AG10803 (cell line): ENCODE data around the gene CCDC152.

ENCODE experiments used
- DNase-seq: peaks from one replicate; pipeline ENCODE4 v3.0.0; 2010; ENCODE audit warnings: low read depth
- H3K4me3 ChIP-seq: 2 replicates; pipeline ENCODE4 v1.5.1; 2011; ENCODE audit warnings: mild to moderate bottlenecking, low read length, control low read depth
- TF ChIP-seq, protein P1 (sequence below): conservative IDR thresholded peaks from 2 replicates; pipeline ENCODE4 v1.5.1; 2011; ENCODE audit warnings: mild to moderate bottlenecking, low read length, control low read depth, inconsistent platforms

The CCDC152 gene

DNA sequence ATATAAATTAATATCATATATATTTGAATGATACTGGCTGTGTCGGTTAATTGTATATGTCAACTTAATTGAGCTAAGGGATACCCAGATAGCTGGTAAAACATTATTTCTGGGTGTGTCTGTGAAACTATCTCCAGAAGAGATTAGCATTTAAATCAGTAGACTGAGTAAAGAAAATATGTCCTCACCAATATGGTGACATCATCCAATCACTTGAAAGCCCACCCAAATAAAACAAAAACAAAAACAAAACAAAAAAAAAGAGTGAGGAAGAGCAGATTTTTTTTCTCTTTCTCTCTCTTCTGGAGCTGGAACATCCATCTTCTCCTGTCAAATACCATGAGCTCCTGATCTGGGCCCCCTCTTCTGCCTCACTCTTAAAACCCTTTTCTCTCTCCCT, 15.7 kb upstream of the CCDC152 start:
- no peak overlapping the region for H3K4me3 ChIP-seq
- TF ChIP-seq, protein P1, sequence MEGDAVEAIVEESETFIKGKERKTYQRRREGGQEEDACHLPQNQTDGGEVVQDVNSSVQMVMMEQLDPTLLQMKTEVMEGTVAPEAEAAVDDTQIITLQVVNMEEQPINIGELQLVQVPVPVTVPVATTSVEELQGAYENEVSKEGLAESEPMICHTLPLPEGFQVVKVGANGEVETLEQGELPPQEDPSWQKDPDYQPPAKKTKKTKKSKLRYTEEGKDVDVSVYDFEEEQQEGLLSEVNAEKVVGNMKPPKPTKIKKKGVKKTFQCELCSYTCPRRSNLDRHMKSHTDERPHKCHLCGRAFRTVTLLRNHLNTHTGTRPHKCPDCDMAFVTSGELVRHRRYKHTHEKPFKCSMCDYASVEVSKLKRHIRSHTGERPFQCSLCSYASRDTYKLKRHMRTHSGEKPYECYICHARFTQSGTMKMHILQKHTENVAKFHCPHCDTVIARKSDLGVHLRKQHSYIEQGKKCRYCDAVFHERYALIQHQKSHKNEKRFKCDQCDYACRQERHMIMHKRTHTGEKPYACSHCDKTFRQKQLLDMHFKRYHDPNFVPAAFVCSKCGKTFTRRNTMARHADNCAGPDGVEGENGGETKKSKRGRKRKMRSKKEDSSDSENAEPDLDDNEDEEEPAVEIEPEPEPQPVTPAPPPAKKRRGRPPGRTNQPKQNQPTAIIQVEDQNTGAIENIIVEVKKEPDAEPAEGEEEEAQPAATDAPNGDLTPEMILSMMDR, result no peak
- no peak for DNase-seq

DNA sequence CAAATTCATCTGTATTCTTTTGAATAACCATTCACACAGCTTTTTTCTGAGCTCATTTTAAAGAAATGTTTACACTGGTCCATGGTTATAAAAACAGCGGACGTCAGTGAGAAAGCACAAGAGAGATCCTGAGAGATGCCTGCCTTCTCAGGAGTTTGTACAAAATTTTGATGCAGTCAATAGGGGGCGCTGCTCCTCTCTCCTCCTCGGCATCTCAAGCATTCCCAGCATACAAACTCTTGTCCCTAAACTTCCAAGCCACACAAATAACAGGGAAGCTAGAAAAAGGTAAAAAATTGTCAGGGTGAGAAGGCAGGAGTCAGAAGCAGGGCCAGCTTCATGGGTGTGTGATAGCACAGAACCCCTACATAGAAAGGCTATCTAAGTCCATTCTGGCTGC, 11.2 kb upstream of the CCDC152 start:
- no peak for DNase-seq
- no peak overlapping the region for H3K4me3 ChIP-seq
- TF ChIP-seq, protein P1, result peak; percentile 44

DNA sequence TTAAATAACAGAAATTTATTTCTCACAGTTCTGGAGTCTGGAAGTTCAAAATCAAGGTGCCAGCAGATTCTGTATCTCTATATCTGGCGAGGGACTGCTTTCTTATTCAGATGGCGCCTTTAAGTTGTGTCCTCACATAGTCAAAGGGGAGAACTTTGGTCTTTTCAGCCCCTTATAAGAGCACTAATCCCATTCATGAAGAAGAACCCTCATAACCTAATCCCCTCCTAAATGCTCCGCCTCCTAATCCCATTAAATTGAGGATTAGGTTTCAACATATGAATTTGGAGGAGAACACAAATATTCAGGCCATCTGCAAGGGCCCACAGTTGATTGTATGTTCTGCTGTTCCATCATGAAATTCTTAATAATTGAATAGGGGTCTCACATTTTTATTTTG, 10.8 kb upstream of the CCDC152 start:
- DNase-seq, result no peak
- no peak overlapping the region for H3K4me3 ChIP-seq
- TF ChIP-seq, protein P1, result no peak

DNA sequence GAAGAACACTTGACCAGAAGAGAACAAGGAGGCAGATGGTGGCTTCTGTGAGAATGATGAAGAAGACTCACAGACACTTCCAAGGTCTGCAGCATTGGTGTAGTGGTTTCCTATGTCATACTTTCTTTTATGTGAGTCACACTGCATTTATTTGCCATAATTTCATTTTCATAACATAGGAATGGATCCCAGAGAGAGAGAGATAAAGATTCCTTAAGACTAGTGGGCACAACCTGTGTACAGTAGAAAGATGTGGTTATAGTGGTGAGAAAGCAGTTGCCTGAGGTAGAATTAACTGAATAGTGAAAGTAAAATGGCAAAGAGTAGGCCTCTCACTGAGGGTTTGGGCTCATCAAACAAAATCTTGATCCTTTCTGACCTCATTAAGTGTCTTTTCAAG, 7.6 kb upstream of the CCDC152 start:
- TF ChIP-seq, protein P1, result no peak
- H3K4me3 ChIP-seq, result no peak overlapping the region
- DNase-seq, result no peak

DNA sequence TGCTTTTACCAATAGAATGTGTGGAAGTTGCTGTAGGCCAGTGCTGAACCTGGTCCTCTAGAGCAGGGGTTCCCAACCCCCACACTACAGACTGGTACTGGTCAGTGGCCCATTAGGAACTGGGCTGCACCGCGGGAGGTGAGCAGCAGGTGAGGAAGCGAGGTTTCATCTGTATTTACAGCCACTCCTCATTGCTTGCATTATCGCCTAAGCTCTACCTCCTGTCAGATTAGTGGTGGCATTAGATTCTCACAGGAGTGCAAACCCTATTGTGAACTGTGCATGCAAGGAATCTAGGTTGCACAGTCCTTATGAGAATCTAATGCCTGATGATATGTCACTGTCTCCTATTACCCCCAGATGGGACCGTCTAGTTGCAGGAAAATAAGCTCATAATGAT, 6.1 kb upstream of the CCDC152 start:
- DNase-seq, result no peak
- no peak overlapping the region for H3K4me3 ChIP-seq
- TF ChIP-seq, protein P1, result no peak

DNA sequence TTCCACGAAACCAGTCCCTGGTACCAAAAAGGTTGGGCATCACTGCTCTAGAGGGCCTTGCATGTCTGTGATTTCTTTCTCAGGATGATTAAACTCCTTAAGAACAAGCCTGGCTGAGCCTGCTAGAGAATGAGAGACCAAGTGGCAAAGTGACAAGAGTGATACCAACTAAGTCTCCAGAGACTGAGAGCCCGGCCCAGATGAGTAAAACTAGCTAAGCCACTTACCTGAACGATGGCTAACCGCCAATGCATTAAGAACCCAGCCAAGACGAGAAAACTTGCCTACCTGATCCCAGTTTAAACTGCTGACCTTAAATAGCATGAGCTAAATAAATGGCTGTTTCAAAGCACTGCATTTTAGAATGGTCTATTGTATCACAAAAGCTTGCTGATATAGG, 5.6 kb upstream of the CCDC152 start:
- DNase-seq, result no peak
- H3K4me3 ChIP-seq, result no peak overlapping the region
- TF ChIP-seq, protein P1, result no peak

DNA sequence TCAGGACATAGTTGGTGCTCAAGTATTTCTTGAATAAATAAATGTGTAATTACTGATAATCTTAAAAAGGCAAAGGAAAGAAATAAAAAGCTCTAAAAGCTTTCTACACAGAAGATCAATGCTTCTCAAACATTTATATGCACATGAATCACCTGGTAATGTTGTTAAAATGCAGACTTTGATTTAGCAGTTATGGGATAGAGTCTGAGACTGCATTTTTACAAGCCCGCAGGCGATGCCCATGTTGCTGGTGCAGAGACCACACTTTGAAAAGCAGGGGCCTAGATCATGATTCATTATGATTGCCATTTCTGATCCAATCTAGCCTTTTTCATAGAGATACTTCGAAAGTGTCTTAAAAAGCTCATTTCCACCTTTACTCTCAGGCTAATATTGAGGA, 3.5 kb upstream of the CCDC152 start:
- TF ChIP-seq, protein P1, result no peak
- no peak overlapping the region for H3K4me3 ChIP-seq
- no peak for DNase-seq
